GM19395 (cell line): Measurements from ENCODE around the gene PSME3.

Source experiments
- ATAC-seq: cut with Tn5 transposase; IDR thresholded peaks from one replicate; pipeline ENCODE4 v1.9.1; 2021; ENCODE audit warnings: mild to moderate bottlenecking, moderate library complexity; ENCODE audit not compliant: unreplicated experiment

Gene PSME3

GRCh38 chr17:42814633-42815399 is 18.4 kb upstream of the PSME3 start:
- ATAC-seq: no peak

- no peak for ATAC-seq
These were observed 15.3 kb upstream of the PSME3 start for GRCh38 chr17:42817866-42818265.

GRCh38 chr17:42818379-42818778 is 14.8 kb upstream of the PSME3 start:
- no peak for ATAC-seq

GRCh38 chr17:42819939-42820535 is 13.2 kb upstream of the PSME3 start:
- no peak for ATAC-seq

- ATAC-seq: no peak
These were observed 12.0 kb upstream of the PSME3 start for GRCh38 chr17:42821176-42821575.

GRCh38 chr17:42827472-42827871 is 5.7 kb upstream of the PSME3 start:
- ATAC-seq: no peak

GRCh38 chr17:42830971-42831370 is 2.2 kb upstream of the PSME3 start:
- no peak for ATAC-seq

GRCh38 chr17:42832213-42832933 is 824 bp upstream of the PSME3 start:
- peak; percentile 16 for ATAC-seq

- peak; percentile 11 for ATAC-seq
These were observed 698 bp downstream of the PSME3 start for GRCh38 chr17:42833767-42834422.

- no peak for ATAC-seq
These were observed 2.5 kb downstream of the PSME3 start for GRCh38 chr17:42835732-42836131.

GRCh38 chr17:42841975-42842685 is 8.9 kb downstream of the PSME3 start:
- no peak for ATAC-seq

GRCh38 chr17:42843358-42843934 is 10.2 kb downstream of the PSME3 start:
- no peak for ATAC-seq

GRCh38 chr17:42844271-42844670 is 11.1 kb downstream of the PSME3 start, which contains the start of gene AOC2:
Gene AOC2, plus strand, starts transcription at chr17:42844580. Its CDS starts 47 bp downstream, at chr17:42844627.
- ATAC-seq: no peak

GRCh38 chr17:42844761-42845555 is 11.8 kb downstream of the PSME3 start:
- no peak for ATAC-seq

- ATAC-seq: no peak
These were observed 12.3 kb downstream of the PSME3 start for GRCh38 chr17:42845556-42845917.

- ATAC-seq: no peak
These were observed 12.9 kb downstream of the PSME3 start for GRCh38 chr17:42845918-42846593.

GRCh38 chr17:42846594-42847280 is 13.5 kb downstream of the PSME3 start:
- no peak for ATAC-seq

- no peak for ATAC-seq
These were observed 14.9 kb downstream of the PSME3 start for GRCh38 chr17:42848093-42848492.
